Gastrocnemius medialis (tissue), 4 donors: ENCODE results near the gene RPS5. TPM values are rescaled to one million over a fixed set of nuclear protein-coding genes. Genes with fewer than 3 reads are reported as not detected.
A peak's percentile ranks its signal among the peaks of the same experiment; 100 is the strongest.

Experiments used
- ATAC-seq, 2 donors: fragments of 150-250 bp; one replicate each; pipeline ENCODE4 v1.9.1; 2016
- DNase-seq, 2 donors: peaks; one replicate each; pipeline ENCODE4 v3.0.0-alpha.2; 2019
- H3K27ac ChIP-seq, 4 donors: fragments of 200-600 bp; sonication (generic); 1 replicate in 1 of 4; 2 replicates in 3 of 4; pipeline ENCODE4 v1.5.1; 2016 to 2018; ENCODE audit warnings: mild to moderate bottlenecking in 2 of 4, moderate library complexity in 1 of 4
- H3K27me3 ChIP-seq, 3 donors: fragments of 200-600 bp; sonication (generic) in 2 of 3; 1 replicate in 1 of 3; 2 replicates in 2 of 3; pipeline versions ENCODE4 v1.5.1 to v1.6.0; 2016 to 2019; ENCODE audit warnings: mild to moderate bottlenecking in 1 of 3, moderate library complexity in 1 of 3
- H3K36me3 ChIP-seq, 2 donors: fragments of 200-600 bp; sonication (generic) in 1 of 2; one replicate each; pipeline ENCODE4 v1.5.1; 2017 to 2018
- H3K4me1 ChIP-seq, 2 donors: fragments of 200-600 bp; sonication (generic) in 1 of 2; one replicate each; pipeline ENCODE4 v1.5.1; 2016 to 2017; ENCODE audit warnings: mild to moderate bottlenecking in 2 of 2
- H3K4me3 ChIP-seq, 4 donors: fragments of 200-600 bp; sonication (generic) in 3 of 4; 1 replicate in 1 of 4; 2 replicates in 3 of 4; pipeline ENCODE4 v1.5.1; 2016 to 2019; ENCODE audit warnings: mild to moderate bottlenecking in 2 of 4
- H3K9me3 ChIP-seq, 3 donors: fragments of 200-600 bp; sonication (generic) in 2 of 3; 1 replicate in 1 of 3; 2 replicates in 2 of 3; pipeline ENCODE4 v1.5.1; 2016 to 2019
- POLR2A ChIP-seq, 2 donors: fragments of 450-650 bp; IDR thresholded peaks; one replicate each; pipeline ENCODE4 v1.6.1; 2017; ENCODE audit warnings: antibody characterized with exemption in 2 of 2, mild to moderate bottlenecking in 2 of 2, moderate library complexity in 2 of 2
- in situ Hi-C, 4 donors: fragments of 200-750 bp; cut with MboI; loops; one replicate each; pipeline versions ENCODE4 v1.15.0 to v1.8.0; 2017; ENCODE audit warnings: low sequenced_read_pairs in 4 of 4
- intact Hi-C: fragments of 100-400 bp; cut with DNase I; formaldehyde crosslinking; loops from one replicate; pipeline ENCODE4 v1.15.1; 2023; ENCODE audit warnings: low total_unique reads
- total RNA-seq, 4 donors: library from RNA; depleted of rRNA; stranded (reverse); fragments of >200 nt; gene quantifications; one replicate each; pipeline versions ENCODE4 v1.1.0 to v1.2.3, GENCODE V29; 2016
- TF ChIP-seq, protein P1 (sequence below), 5 experiments: fragments of 450-650 bp in 3 of 5; fragments of 200-600 bp in 2 of 5; sonication (generic) in 2 of 5; IDR thresholded peaks in 4 of 5; conservative IDR thresholded peaks in 1 of 5; 1 replicate in 4 of 5; 2 replicates in 1 of 5; pipeline ENCODE4 v1.5.1; 2016 to 2019; ENCODE audit warnings: antibody characterized with exemption in 5 of 5, mild to moderate bottlenecking in 3 of 5, moderate library complexity in 3 of 5

The RPS5 gene
- total RNA-seq, 4 donors from 2014 or later = 1,345 to 1,665 (median 1,438) TPM

DNA sequence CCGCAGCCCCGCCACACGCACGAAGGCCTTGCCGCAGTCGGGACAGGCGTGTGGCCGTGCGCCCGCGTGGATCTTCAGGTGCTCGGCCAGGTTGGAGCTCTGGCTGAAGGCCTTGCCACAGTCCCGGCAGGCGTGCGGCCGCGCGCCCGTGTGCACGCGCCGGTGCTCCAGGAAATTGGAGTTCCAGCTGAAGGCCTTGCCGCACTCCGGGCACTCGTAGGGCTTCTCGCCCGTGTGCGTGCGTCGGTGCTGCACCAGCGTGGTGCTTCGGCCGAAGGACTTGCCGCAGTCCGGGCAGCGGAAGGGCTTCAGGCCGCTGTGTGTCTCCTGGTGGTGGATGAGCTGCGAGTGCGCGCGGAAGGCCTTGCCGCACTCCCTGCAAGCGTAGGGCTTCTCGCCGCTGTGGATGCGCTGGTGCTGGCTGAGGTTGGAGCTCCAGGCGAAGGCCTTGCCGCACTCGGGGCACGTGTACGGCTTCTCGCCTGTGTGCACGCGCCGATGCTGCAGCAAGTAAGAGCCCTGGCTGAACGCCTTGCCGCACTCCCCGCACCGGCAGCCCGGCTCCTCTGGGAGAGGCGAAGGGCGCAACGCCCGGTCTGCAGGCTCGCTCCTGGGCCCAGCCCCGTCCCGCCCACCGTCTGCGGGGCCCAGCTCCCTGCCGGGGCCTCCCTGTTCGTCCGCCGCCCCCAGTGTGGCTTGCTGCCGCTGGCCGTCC is 30.1 kb upstream of the RPS5 start:
- no peaks in the 10 kb centered on the region for H3K9me3 ChIP-seq
- in situ Hi-C loops (no loop called here), intact Hi-C loops (no loop called here)
- H3K27ac ChIP-seq = no peak overlapping the region
- peak overlapping the region; percentile 9 to 38 (median 32) for H3K4me3 ChIP-seq
- ATAC-seq (no peak), DNase-seq (no peak)
- no peaks in the 10 kb centered on the region for H3K36me3 ChIP-seq
- peaks cover 2 to 23% (median 9%) of the 10 kb centered on the region in 3 donors for H3K27me3 ChIP-seq
- TF ChIP-seq, protein P1, sequence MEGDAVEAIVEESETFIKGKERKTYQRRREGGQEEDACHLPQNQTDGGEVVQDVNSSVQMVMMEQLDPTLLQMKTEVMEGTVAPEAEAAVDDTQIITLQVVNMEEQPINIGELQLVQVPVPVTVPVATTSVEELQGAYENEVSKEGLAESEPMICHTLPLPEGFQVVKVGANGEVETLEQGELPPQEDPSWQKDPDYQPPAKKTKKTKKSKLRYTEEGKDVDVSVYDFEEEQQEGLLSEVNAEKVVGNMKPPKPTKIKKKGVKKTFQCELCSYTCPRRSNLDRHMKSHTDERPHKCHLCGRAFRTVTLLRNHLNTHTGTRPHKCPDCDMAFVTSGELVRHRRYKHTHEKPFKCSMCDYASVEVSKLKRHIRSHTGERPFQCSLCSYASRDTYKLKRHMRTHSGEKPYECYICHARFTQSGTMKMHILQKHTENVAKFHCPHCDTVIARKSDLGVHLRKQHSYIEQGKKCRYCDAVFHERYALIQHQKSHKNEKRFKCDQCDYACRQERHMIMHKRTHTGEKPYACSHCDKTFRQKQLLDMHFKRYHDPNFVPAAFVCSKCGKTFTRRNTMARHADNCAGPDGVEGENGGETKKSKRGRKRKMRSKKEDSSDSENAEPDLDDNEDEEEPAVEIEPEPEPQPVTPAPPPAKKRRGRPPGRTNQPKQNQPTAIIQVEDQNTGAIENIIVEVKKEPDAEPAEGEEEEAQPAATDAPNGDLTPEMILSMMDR (IDR thresholded peaks at IDR 0.05 in 4 of 5, conservative IDR thresholded peaks at IDR 0.05 in 1 of 5) = no peak
- TF ChIP-seq POLR2A (IDR thresholded peaks at IDR 0.05) = no peak
- peaks cover 0 to 7% of the 10 kb centered on the region in 2 donors for H3K4me1 ChIP-seq

DNA sequence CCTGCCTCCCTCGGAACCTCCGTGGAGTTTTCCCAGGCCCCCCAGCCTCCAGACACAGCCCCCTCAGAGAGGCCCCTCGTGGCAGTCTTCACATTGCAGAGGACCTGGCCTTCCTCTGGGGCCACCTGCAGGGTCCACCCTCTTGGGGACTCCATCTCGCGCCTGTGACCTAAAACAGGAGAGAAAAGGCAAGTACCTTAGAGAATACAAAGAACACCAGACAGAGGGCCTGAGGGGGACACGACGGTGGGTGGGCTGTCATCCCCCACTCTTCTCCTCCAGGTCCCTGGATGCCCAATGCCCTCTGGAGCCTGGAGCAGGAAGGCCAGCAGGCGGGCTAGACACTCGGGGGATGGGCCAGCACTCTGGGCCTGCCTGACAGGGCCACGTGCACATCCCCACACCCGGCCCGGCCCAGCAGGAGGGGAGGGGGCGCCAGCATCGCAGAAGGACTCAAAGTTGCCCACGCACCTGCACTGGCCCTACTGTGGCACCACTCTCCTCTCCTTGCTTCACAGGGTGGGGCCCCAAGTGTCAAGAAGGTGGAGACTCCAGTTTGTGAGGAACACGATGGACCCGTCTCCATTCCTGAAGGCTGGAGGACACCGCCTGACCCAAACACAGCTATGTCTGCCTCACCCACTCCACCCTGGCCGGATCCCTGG is 29.5 kb upstream of the RPS5 start:
- intact Hi-C loops = no loop called here
- Histone ChIP-seq H3K4me3 (no peak overlapping the region), H3K36me3 (no peaks in the 10 kb centered on the region), H3K27ac (no peak overlapping the region), H3K9me3 (no peaks in the 10 kb centered on the region), H3K4me1 (peaks cover 0 to 8% of the 10 kb centered on the region in 2 donors), H3K27me3 (peaks cover 2 to 23% (median 9%) of the 10 kb centered on the region in 3 donors)
- in situ Hi-C loops = no loop called here
- DNase-seq = no peak
- no peak for TF ChIP-seq POLR2A (IDR thresholded peaks at IDR 0.05)
- TF ChIP-seq, protein P1 (IDR thresholded peaks at IDR 0.05 in 4 of 5, conservative IDR thresholded peaks at IDR 0.05 in 1 of 5) = no peak
- no peak for ATAC-seq

DNA sequence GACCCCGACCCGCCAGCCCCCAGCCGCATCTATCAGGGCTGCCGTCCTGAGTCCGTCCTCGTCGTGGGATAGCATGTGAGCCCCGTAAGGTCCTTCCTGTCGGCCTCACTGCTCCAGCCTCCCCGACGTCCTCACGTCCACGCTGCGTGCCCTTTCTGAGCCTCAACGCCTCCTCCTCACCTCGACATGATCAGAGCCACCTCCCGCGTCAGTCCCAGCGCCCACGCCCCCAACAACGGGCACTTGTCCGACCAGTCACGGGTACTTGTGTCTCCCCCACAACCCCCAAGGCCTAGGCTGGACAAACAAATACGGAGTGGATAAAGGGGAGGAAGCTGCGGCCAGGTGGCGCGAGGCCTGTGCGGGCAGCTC is 25.2 kb upstream of the RPS5 start:
- peak overlapping the region; percentile 87 to 92 (median 91) for H3K27ac ChIP-seq
- ATAC-seq (peak in 1 of 2 donors; percentile 2), DNase-seq (no peak)
- intact Hi-C loops = loop anchor here (1.0 to 2.0 kb wide), 4 partner anchors 19 to 57 kb away; partner anchors contain the start of genes ERVK3-1, RPS5, ZNF837 and ZSCAN22
- H3K4me1 ChIP-seq = peaks cover 0 to 8% of the 10 kb centered on the region in 2 donors
- no peaks in the 10 kb centered on the region for H3K9me3 ChIP-seq
- peak overlapping the region; percentile 78 to 95 (median 90) for H3K4me3 ChIP-seq
- in situ Hi-C loops = no loop called here
- no peaks in the 10 kb centered on the region for H3K36me3 ChIP-seq
- no peak for TF ChIP-seq POLR2A (IDR thresholded peaks at IDR 0.05)
- TF ChIP-seq, protein P1 (IDR thresholded peaks at IDR 0.05 in 4 of 5, conservative IDR thresholded peaks at IDR 0.05 in 1 of 5) = no peak
- peaks cover 0 to 2% (median under 1%) of the 10 kb centered on the region in 3 donors for H3K27me3 ChIP-seq

DNA sequence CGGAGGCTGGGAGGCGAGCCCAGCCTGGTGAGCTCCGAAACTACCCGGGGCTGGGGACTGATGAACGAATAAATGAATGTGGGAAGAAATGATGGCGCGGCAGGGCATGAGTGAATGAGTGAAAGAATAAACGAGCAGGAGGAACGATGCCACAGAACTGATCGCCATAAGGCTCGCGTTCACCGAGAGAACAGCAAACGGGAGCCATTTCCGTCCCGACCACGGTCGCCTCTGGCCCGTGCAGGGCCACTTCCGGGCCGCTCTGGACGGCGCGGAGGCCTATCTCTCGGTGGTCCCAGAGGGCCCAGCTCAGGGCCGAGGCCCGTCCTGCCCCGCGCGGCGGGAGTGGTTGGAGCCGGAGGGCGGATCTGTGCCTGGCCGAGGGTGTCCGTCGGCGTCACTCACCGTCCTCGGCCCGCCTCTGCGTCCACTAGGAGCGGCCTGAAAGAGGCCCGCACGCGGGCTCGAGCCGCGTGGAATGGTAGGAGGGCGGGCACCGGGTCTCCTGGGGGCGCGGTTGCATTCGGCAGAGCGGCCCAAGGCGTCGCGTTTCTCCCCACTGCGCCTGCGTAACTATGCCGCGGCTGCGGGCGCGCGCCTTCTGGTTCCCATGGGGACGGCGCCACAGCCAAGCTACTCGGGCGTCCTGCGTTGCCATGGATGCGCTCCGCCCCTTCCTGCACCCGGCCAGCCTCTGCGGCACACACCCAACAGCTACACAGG is 24.6 kb upstream of the RPS5 start, which contains the start of gene ZNF497:
ZNF497 (minus strand) TSS at position 480 of the 723 bp plus-strand sequence. CDS start 5,116 bp downstream, outside the sequence.
- ATAC-seq (peak; percentile 94 to 96), DNase-seq (peak; percentile 92 to 93)
- H3K4me3 ChIP-seq = peak within 1 kb of the TSS; percentile 78 to 95 (median 90)
- no peaks in the 10 kb centered on the region for H3K36me3 ChIP-seq
- TF ChIP-seq, protein P1 (IDR thresholded peaks at IDR 0.05 in 4 of 5, conservative IDR thresholded peaks at IDR 0.05 in 1 of 5) = peak in 2 of 5 experiments; percentile 2 to 17
- TF ChIP-seq POLR2A (IDR thresholded peaks at IDR 0.05) = peak; percentile 61 to 62
- H3K9me3 ChIP-seq = no peaks in the 10 kb centered on the region
- peaks cover 0 to 2% (median 0%) of the 10 kb centered on the region in 3 donors for H3K27me3 ChIP-seq
- peaks cover 0 to 8% of the 10 kb centered on the region in 2 donors for H3K4me1 ChIP-seq
- intact Hi-C loops = loop anchor here (1.0 to 2.0 kb wide), 4 partner anchors 19 to 58 kb away; partner anchors contain the start of genes ERVK3-1, RPS5, ZNF837 and ZSCAN22
- in situ Hi-C loops = no loop called here
- H3K27ac ChIP-seq = peak within 1 kb of the TSS; percentile 87 to 92 (median 91)
